GM21576 (cell line): Measurements from ENCODE around the gene POMGNT1.

Source experiments
- ATAC-seq: cut with Tn5 transposase; IDR thresholded peaks from one replicate; pipeline ENCODE4 v1.9.1; 2021; ENCODE audit warnings: mild to moderate bottlenecking, moderate library complexity; ENCODE audit not compliant: unreplicated experiment

Gene POMGNT1

DNA sequence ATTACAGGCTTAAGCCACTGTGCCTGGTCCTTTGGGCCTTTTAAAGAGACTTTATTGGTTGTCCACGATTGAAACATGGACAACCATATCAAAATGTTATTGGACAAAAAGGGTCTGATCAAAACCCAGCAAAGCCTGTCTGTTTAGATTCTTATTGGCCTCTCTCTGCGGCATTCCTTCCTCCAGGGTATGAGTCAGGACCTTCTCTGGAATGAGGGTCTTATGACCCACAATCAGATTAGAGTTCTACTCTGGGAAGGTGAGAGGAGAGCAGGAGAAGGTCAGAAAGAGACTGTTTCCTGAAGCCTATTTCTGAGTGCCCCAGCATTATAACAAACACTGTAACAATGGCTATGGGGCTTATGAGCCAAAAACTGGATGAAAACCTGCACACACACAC is 12.8 kb upstream of the POMGNT1 start:
- ATAC-seq, result no peak

DNA sequence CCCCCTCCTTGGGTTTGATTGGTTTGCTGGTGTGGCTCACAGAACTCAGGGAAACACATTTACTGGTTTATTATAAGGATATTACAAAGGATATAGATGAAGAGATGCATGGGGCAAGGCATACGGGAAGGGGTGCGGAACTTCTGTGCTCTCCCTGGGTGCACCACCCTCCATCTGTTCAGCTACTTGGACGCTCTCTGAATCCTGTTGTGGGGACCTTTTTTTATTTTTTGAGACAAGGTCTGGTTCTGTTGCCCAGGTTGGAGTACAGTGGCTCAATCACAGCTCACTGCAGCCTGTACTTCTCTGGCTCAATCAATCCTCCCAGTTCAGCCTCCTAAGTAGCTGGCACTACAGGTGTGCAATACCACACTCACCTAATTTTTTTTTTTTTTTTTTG is 12.3 kb upstream of the POMGNT1 start:
- no peak for ATAC-seq

DNA sequence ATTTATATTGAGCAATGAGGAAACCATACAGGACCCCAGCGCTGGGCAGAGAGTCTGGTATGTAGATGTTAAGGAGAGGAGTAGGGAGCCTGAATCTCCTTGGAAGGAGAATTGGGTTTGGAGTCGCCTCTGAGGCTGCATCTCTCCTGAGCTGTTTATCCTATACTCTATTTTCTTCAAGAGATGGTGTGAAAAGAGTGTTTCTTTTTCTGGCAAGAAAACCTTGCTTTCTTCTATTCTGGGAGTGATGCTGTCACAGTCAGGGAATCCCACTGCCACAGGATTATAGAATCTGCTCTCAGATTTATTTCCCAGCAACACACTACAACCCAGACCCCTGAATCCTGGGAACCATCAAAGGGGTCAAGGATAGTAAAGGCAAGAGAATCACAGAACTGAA is 8.2 kb upstream of the POMGNT1 start:
- no peak for ATAC-seq

DNA sequence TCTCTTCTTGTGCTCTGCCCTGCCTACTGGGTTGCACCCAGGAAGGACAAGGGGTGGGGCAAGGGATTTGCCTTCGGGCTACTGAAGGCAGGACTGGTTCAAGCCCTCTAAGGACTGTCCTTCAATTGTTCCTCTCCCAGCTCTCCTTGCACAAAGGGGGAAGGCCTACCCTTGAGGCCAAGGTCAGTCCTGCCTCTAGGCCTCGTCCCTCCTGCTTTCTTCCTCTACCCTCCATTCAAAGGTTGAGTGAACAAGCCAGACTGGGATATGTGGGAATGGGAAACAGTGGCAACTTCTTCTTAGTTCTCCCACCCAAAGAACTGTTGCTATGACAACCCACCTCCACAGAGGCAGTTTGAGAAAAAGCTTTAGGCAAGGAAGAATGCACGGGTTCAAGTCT is 7.6 kb upstream of the POMGNT1 start:
- ATAC-seq, result no peak

DNA sequence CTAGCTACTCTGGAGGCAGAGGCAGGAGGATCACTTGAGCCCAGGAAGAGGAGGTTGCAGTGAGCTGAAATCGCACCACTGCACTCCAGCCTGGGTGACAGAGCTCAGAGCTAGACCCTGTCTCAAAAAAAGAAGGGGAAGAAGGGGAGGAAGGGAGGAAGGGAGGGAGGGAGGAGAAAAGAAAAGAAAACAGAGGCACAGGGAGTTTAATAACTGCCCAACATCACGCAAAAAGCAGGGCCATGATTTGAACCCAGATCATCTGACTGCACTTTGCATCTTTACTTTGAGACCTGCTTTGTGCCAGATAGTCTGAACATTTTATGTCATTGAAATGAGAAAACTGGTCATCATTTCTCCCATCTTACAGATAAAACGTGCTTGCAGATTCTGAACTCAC is 6.9 kb upstream of the POMGNT1 start:
- ATAC-seq, result no peak

DNA sequence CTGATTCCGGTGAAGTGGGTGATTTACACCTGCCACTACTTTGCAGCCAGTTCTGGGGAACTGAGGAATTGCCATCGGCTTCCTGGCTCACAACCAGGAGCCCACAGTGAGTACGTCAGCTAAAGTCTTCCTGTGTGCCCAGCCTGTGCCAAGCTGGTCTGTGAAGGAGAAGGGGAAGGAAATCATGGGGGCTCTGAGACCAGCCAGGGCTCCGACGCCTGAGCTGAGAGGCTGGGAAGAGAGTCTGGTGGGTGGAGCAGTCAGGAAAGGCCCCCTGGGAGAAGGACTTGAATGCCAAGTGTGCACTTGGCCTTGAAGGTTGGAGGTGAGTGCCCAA is 6.1 kb upstream of the POMGNT1 start:
- no peak for ATAC-seq

DNA sequence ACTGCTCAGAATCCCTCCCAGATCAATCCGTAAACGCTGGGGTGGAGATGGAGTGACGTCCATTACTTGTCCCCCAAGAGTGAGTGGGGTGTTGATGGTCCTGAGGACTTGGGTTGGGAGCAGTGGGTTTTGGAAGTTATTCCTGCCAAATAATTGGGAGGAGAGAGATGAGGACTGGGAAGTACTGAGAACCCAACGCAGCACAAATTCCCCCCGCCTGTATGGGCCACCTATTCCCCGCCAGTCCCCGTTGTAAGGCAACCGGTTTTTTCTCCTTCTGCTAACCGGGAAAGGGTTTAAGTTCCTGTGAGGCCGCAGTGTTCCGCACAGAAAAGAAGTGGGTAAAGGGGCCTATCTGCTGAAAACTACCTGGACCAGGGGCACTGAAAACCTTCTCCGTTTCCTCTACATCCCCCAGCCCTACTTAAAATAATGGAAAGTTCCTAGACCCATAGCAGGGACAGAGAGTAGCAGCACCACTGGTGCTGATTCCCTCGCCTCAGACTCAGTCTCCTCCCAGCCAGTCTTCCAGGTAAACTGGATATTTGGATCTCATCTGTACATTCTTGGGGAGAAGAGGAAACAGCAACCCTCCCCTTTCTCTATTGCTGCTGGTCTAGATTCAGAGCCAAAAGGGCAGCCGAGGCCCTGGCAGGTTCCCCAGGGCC is 5.6 kb upstream of the POMGNT1 start:
- no peak for ATAC-seq

DNA sequence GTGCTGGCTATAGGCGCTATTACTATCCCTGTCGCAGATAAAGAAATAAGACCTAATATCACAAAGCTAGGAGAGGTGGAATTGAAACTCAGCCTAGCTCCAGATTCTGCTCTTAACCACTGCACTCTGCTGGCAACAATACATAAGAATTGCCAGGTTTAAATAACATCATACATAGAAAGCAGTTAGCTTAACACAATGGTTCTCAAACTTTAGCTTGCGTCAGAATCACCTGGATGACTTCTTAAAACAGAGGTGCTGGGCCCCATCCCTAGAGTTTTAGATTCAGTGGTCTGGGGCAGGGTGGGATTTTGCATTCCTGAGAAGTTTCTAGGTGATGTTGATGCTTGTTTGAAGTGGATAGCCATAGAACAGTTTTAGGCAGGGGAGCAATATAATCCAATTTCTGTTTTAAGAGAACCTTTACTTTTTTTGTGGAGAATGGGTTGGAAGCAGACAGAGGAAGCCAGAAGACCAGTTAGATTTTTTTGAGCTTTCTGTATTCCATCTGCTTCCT is 1.1 kb upstream of the POMGNT1 start:
- no peak for ATAC-seq

DNA sequence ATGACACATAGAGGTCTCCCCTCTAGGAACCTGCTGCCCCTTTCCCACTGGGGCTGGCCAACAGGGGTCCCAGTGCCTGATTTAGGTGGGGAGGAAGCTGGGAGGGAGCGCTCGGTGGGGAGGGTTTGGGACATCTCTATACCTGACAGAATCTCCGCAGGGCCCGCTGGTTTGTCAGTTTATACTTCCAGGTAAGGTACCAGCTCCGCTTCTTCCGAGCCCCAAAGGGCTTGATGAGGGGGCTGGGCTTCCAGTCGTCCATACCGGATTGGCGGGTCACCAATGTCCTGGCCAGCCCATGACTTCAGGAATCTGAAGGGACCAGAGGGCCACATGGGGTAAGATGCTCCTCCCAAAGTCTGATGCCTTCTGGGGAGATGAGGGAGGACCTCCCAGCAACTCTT is 672 bp downstream of the POMGNT1 start:
- no peak for ATAC-seq

DNA sequence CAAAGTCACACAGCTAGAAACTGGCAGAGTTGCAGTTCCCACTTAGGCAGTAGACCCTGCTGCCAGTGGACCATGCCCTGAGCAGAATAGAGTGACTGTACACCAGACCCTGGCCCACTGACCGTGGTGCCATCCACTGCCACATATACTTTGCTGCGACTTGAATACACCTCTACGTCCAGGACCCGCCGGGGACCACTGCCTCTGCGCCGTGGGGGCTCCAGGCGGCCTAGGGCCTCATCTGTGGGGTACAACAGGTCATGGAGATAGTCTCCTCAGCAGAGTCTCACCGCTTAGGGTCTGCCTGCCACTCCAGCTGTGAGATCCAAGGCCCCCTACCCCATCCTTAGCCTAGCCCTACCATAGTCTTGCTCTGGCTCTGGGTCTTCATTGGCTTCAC is 1.6 kb downstream of the POMGNT1 start:
- ATAC-seq, result no peak

DNA sequence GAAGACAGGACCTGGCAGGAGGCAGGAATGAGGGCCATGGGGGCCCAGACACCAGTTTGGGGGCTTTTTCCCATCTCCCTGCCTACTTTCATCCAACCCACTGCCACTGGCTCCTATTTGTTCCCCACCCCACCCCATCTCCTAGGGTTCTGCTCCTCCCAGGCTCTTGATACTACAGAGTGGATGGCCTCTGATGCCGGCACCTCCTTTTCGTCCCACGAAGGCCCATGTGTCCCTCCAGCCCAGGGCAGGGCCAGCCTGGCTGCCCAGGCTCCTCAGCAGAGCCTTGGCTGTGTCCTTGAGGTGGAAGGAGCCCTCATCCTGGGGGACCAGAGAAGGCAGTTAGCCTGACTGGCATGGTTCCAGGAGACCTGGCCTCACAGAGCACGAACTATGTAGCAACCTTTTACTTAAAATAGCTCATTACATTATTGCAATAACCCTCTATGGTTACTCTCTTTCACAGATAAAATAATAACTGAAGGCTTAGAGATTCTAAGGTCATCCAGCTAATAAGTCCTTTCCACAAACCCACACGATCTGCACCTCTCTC is 3.5 kb downstream of the POMGNT1 start:
- no peak for ATAC-seq

DNA sequence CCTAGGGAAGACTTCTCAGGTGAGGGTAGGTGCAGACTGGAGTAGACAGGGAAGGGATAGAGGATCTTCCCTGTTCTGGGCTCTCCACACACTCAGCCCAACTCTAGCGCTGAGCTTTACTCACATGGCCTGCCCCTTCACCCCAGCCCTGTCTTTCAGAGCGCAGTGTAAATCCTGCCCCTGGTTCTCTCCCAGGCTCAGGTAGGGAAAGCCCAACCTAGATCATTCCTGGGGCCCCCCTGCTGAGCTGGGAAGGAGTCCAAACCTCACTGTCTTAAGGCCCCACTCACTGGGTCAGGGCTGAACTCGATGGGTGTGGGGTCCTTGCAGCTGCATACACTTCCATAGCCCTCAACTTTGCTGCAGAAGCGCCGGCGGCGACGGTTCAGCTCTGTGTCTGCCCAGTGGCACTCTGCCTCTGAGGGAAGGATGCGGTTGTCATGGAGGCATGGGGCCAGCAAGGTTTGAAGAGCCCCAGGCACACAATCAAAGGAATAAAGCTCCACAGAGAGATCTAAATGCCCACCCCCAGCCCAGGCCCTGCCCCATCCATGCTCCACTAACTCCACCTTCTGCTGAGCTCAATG is 4.2 kb downstream of the POMGNT1 start:
- no peak for ATAC-seq

DNA sequence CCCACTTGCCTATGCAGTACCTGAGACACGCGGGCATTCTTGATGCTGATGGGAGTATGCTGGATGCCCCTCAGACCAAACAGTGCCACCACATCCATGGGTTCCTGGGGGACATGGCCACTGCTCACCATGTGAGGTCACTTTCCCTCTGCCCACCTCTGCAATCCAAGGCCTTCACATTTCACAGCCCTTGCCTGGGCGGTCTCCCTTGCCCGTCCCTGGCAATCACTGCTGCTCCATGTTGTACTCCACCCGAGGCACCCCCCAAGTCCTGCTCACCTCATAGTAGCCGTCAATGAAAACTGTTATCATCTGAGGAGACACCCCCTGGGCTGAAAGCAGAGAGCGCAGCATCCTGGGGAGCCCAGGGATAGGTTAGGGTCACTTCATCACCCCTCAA is 4.9 kb downstream of the POMGNT1 start:
- ATAC-seq, result no peak

DNA sequence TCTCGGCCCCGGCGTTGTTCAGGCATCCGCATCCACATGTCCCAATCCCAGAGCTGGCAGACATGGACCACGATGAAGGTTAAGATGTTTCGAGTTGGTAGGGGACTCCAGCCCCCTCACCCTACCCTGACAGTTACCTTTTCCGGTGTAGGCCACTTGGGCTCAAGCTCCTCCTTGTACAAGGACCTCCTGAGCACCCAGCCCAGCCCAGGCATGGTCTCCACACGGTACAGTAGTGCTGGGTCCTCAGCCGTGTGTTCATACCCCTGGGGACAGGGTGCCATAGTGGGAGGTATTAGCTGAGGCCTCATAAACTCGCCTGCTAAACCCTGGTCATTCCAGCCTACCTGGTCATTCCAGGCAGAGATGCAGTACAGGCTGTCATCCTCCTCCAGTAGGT is 6.1 kb downstream of the POMGNT1 start:
- ATAC-seq, result no peak

DNA sequence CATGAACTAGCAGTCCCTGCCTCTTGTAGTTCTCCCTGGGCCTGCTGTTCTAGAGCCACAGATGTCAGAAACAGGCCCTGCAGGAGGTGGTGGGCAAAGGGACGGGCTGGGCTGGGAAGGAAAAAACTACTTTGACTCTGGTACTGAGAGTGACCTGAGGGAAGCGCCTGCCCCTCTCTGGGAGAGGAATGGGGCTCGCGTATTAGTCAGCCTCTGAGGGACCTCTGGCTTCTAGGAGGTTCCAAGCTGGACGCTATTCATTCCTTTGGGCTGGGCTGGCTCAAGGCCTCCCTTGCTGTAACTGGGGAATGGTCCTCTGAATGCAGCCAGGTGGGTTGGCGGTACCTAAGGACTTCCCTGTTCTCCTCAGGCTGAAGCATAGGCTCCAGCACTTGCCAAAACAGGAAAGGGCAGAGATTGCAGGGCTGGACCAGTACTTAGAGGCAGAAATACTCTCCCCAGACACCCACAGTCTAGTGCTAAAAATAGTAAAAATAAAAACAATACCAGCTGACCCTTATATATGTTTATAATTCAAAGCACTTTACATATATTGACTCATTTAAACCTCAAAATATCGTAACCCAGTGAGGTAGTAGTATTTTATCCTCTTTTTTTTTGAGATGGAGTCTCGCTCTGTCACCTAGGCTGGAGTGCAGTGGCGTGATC is 7.1 kb downstream of the POMGNT1 start:
- ATAC-seq, result no peak

DNA sequence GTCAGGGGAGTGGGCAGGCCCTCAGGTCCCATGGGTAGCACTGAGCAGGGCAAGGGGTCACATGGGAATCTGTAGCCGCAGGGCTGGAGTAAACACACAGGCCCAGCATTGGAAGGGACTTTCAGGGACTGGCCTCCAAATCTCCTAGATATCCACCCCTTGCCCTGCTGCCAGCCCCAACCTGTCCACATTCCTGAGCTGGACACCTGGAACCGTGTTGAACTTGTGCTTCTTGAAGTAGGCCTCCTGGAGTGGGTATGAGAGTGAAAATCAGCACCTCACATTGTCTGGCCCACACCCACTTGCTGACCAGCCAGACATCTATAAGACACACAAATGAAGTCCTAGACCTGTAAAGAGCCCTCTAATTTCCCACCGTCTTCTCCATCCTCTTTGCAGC is 7.7 kb downstream of the POMGNT1 start:
- no peak for ATAC-seq

DNA sequence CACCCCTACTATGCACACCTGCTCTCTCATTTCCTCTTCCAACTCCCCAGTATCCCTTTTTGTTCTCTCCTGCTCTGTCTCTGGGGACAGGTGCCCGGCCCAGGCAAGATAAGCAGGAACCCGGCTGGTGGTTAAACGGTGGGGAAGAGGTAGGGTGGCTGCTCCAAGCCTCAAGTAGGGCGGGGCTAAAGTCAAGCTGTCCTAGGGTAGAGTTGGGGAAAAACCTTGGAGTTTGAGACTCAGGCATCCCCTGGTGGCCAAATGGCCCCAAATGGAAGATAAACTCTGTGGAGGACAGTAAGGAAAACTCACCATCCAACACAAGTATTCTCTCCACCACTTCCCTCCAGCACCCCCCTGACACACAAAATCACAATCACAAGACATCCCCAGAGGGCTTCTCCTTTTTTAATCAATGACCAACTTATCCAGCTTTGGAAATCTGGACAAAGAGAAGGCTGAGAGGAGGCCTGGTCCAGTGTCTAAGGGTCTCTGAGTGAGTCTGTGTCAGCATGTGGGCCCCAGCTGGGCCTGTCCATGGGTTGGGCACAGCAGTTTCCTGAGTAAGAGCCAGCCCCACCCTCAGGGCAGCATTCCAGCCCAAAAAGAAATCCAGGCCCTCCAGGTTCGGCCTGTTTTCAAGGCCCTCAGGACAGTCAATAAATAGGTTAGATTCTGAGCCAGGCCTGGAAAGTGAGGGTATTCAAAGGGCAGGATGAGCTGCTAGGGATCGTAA is 9.8 kb downstream of the POMGNT1 start:
- ATAC-seq, result no peak

DNA sequence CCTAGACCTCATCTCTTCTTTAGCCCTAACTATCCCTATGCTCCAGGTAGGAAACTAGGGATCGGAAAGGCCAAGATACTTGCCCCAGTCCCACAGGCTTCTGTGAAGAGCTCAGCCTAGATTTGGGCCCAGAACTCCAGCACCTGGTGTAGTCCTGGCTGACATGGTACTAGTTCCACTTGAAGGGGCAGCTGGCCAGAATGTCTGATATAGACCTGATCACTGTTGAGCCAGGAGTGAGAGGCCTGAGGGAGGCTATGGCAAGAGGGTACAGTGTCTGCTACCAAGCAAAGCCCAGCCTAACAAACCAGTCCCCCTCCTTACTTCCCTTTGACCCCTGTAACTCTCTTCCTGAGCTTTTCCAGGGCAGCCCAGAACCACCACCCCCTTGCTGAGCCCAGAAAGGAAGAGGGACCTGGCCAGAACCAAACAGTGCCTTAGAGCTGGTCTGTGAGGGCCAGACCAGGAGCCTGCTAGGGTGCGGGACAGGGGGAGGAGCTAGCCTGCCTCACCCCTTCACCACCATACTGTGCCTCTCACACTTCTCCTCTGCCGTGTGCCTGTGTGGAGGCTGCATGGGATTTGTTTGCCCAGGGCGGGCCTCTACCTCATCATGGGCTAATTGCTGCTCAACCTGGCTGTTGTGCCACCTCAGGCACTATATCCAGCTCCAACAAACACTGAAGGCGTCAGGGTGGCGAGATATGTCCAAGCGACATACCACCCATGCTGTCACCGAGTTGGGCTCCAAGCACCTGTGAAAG is 10.9 kb downstream of the POMGNT1 start:
- no peak for ATAC-seq

DNA sequence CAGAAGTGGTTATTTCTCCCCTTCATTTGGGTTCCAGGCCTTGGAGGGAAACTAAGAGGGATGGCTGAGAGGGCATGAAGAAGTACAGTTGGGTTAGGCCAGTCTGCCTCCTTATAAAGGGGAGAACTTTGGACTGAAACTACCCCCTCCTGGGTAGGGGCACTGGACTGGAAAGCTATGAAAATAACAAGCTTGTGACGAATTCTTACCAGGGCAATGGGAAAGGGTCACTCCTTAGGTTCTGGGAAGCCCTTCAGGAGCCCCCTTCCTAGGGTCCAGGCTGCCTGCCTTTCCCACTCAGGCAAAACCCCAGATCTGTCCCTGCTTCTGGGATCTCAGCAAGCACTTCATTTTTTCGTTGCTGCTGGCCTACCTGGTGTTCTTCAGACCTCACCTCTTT is 12.2 kb downstream of the POMGNT1 start:
- ATAC-seq, result no peak

DNA sequence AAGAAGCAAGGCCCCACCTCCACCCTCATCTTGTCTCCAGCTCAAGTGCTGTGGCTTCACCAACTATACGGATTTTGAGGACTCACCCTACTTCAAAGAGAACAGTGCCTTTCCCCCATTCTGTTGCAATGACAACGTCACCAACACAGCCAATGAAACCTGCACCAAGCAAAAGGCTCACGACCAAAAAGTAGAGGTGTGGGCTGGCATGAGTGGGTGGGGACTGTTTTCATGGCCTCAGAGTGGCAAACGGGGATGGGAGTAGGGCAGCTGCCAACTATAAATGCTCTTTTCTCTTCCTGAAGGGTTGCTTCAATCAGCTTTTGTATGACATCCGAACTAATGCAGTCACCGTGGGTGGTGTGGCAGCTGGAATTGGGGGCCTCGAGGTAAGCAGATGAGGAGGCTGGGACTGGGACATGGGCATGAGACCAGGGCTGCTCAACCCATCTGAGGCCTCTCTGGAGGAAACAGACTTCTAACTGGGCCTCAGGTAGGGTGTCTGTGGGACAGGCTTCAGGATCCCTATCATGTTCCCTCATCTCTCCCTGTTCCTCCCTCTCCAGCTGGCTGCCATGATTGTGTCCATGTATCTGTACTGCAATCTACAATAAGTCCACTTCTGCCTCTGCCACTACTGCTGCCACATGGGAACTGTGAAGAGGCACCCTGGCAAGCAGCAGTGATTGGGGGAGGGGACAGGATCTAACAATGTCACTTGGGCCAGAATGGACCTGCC is 13.1 kb downstream of the POMGNT1 start:
- ATAC-seq, result no peak
